BJ (cell line): ENCODE measurements around the gene ADAM11. TPM values are rescaled to one million over a fixed set of nuclear protein-coding genes. Genes with fewer than 3 reads are reported as not detected.
"Not testable (repeated sequence)": the region's sequence is repeated elsewhere in the genome, so short reads cannot be mapped to it uniquely, and the experiment has no call there.

Experiments used
- CTCF ChIA-PET: fragments of 350-600 bp; formaldehyde crosslinking; extraction: SDS; loops from one replicate; lab custom pipeline; 2021; ENCODE audit warnings: antibody characterized with exemption, inconsistent platforms; lab: Yijun Ruan, JAX
- POLR2A ChIA-PET: fragments of 300-600 bp; sonication (Branson Sonifier 250); formaldehyde crosslinking; extraction: SDS; loops from one replicate; lab custom pipeline; 2021; ENCODE audit warnings: antibody characterized with exemption; lab: Charles Lee
- DNase-seq: peaks from one replicate; pipeline ENCODE4 v3.0.0-alpha.2; 2011; ENCODE audit warnings: low read depth
- H3K27me3 ChIP-seq: 2 replicates; pipeline ENCODE4 v1.6.0; 2011; ENCODE audit warnings: low read length; ENCODE audit not compliant: control insufficient read depth, insufficient read depth
- H3K36me3 ChIP-seq: 2 replicates; pipeline ENCODE4 v1.5.1; 2011; ENCODE audit warnings: low read length; ENCODE audit not compliant: control insufficient read depth, insufficient read depth
- H3K4me3 ChIP-seq: 2 replicates; pipeline ENCODE4 v1.5.1; 2011; ENCODE audit warnings: low read depth, mild to moderate bottlenecking, control low read depth, low read length
- CTCF ChIP-seq: IDR thresholded peaks from 2 replicates; pipeline ENCODE4 v1.5.1; 2011; ENCODE audit warnings: low read depth, mild to moderate bottlenecking, control low read depth, inconsistent platforms, low read length, moderate library complexity; ENCODE audit not compliant: insufficient read depth
- polyA plus RNA-seq: library from polyadenylated mRNA; depleted of rRNA; stranded (reverse); fragments of >200 nt; gene quantifications from 2 replicates; pipeline ENCODE4 v1.2.3, GENCODE V29; 2011

The ADAM11 gene
- polyA plus RNA-seq, 1 experiment, result 0.31 TPM

- Histone ChIP-seq H3K36me3 (peaks cover 2% of the 10 kb centered on the region; the same call in 1 of the 2 replicates), H3K27me3 (no peaks in the 10 kb centered on the region), H3K4me3 (no peak overlapping the region)
- ChIA-PET POLR2A (no interaction called here), CTCF (interaction anchor here (0.6 to 1.0 kb wide), 2 partner anchors 18 to 44 kb away, joined by 3 read pairs; no protein-coding TSS in a partner anchor)
- no peak for DNase-seq
- TF ChIP-seq CTCF, result no peak
Observed at GRCh38 chr17:44734272-44734671, 24.5 kb upstream of the ADAM11 start.

- CTCF ChIA-PET, result interaction anchor here (1.4 kb wide), 1 partner anchor 43 kb away, joined by 3 read pairs; no protein-coding TSS in a partner anchor
- no peak for TF ChIP-seq CTCF
- H3K27me3 ChIP-seq, result no peaks in the 10 kb centered on the region
- POLR2A ChIA-PET, result no interaction called here
- no peak for DNase-seq
- peaks cover 3% of the 10 kb centered on the region; the same call in 1 of the 2 replicates for H3K36me3 ChIP-seq
- no peak overlapping the region for H3K4me3 ChIP-seq
Observed at GRCh38 chr17:44736551-44737240, 22.1 kb upstream of the ADAM11 start.

GRCh38 chr17:44738214-44738906 is 20.4 kb upstream of the ADAM11 start:
- ChIA-PET POLR2A (no interaction called here), CTCF (interaction anchor here (1.1 to 1.2 kb wide), 2 partner anchors 14 to 19 kb away, joined by 3 to 4 read pairs; no protein-coding TSS in a partner anchor)
- no peak for TF ChIP-seq CTCF
- Histone ChIP-seq H3K4me3 (no peak overlapping the region), H3K36me3 (peaks cover 3% of the 10 kb centered on the region; the same call in 1 of the 2 replicates), H3K27me3 (no peaks in the 10 kb centered on the region)
- no peak for DNase-seq

- no peak for DNase-seq
- H3K27me3 ChIP-seq, result no peaks in the 10 kb centered on the region
- CTCF ChIA-PET, result no interaction called here
- H3K4me3 ChIP-seq, result no peak overlapping the region
- TF ChIP-seq CTCF, result no peak
- POLR2A ChIA-PET, result no interaction called here
- H3K36me3 ChIP-seq, result peaks cover 2% of the 10 kb centered on the region; the same call in 1 of the 2 replicates
Observed at GRCh38 chr17:44741316-44741715, 17.5 kb upstream of the ADAM11 start.

- TF ChIP-seq CTCF, result no peak
- no peak for DNase-seq
- CTCF ChIA-PET, result interaction anchor here (1.4 kb wide), 1 partner anchor 30 kb away, joined by 3 read pairs; no protein-coding TSS in a partner anchor
- Histone ChIP-seq H3K36me3 (peaks cover 1% of the 10 kb centered on the region; the same call in 1 of the 2 replicates), H3K4me3 (no peak overlapping the region), H3K27me3 (no peaks in the 10 kb centered on the region)
- POLR2A ChIA-PET, result no interaction called here
Observed at GRCh38 chr17:44745301-44745700, 13.5 kb upstream of the ADAM11 start.

DNA sequence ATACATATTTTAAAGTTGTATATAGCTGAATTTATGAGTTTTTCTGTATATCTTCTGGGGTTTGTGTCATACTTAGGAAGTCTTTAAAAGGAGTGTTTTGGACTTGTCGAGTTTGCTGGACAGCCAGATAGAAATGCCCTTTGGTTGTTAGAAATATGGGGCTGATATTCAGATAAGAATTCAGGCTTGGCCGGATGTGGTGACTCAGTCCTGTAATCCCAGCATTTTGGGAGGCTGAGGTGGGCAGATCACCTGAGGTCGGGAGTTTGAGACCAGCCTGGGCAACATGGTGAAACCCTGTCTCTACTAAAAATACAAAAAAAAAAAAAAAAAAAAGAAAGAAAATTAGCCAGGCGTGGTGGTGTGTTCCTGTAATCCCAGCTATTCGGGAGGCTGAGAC is 13.1 kb upstream of the ADAM11 start:
- H3K36me3 ChIP-seq, H3K27me3 ChIP-seq, H3K4me3 ChIP-seq, POLR2A ChIA-PET, DNase-seq: not testable (repeated sequence)
- CTCF ChIA-PET, result interaction anchor here (1.4 kb wide), 1 partner anchor 30 kb away, joined by 3 read pairs; no protein-coding TSS in a partner anchor
